Activated T-cell treated with anti-CD3 and anti-CD28 coated beads for 1 hour (primary cell): ENCODE measurements around the gene LCT.
"Not testable (repeated sequence)": the region's sequence is repeated elsewhere in the genome, so short reads cannot be mapped to it uniquely, and the experiment has no call there.

Experiments
- DNase-seq: peaks from one replicate; pipeline ENCODE4 v3.0.0-alpha.2; 2020; ENCODE audit warnings: low read depth

Gene LCT

DNA sequence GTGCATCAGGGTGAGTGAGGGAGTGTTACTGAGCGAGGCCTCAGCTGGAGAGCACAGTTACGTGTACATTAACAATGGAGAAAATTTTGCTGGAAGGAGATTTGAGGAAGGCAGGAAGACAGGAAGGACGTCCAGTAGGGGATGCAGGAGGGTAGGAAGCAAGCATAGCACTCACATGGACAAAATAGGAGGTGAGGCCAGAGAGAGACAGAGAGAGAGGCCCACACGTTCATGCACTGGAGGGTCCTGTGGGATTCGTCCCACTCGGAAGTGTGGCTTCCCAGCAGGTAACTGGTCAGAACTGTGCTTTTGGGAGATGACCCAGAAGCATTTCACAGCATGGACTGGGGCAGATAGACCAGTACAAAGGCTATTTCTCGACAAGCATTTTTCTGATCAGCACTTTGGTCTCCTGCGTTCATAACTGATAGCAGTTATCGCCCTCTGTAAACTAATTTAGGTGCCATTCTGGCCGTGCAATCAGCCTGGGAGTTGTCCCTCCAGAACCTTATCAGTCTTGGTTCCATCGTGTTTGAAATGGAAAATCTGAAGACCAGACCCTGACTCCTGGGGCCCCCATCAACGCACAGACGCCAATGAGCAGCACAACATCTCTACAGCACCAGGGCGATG is 5.7 kb downstream of the LCT start:
- no peak for DNase-seq

GRCh38 chr2:135829378-135830135 is 7.4 kb downstream of the LCT start:
- no peak for DNase-seq

- DNase-seq, result no peak
Observed at GRCh38 chr2:135826544-135826943, 10.4 kb downstream of the LCT start.

DNA sequence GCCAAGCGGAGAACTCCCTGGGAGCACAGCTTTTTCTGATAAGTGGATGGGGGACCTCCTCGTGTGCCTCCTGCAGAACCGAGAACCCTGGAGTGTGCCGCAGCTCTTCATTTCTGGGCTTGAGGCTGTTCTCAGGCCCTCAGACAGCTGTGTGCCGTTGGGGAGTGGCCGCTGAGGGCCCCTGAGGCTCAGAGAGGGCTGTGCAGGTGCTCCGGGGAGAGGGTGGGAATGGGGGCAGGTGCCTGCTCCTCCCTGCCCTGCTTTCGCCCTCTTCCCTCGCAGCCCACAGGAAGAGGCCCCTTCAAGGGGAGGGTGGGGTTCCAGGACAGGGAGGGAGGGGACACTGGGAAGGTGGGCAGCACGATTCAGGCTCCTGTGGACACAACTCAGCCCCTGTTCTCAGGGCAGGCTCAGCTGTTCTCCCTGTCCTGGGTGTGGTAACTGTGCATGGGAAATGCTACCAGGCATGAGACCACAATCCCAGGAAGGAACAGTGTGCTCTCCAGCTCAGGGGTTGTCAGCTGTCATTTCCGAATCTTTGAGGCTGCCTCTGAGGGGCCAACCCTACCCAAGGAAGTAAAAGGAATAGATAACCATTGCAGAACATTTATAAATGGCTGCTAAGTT is 11.3 kb downstream of the LCT start:
- no peak for DNase-seq

- no peak for DNase-seq
Observed at GRCh38 chr2:135825131-135825530, 11.9 kb downstream of the LCT start.

DNA sequence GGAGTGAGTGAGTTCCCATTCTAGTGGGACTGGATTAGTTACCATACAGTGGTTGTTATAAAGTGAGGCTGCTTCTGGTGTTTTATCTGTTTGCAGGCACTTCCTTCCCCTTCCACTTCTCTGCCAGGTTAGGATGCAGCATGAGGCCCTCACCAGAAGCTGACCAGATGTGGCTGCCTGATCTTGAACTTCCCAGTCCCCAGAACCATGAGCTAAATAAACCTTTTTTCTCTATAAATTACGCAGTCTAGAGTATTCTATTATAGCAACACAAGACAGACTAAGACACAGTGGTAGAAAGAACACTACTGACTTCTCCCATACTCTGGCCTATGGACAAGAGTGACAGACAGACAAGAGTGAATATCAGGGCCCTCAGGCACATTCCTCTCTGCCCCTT is 14.1 kb downstream of the LCT start:
- no peak for DNase-seq

GRCh38 chr2:135821190-135821589 is 15.8 kb downstream of the LCT start:
- no peak for DNase-seq

DNA sequence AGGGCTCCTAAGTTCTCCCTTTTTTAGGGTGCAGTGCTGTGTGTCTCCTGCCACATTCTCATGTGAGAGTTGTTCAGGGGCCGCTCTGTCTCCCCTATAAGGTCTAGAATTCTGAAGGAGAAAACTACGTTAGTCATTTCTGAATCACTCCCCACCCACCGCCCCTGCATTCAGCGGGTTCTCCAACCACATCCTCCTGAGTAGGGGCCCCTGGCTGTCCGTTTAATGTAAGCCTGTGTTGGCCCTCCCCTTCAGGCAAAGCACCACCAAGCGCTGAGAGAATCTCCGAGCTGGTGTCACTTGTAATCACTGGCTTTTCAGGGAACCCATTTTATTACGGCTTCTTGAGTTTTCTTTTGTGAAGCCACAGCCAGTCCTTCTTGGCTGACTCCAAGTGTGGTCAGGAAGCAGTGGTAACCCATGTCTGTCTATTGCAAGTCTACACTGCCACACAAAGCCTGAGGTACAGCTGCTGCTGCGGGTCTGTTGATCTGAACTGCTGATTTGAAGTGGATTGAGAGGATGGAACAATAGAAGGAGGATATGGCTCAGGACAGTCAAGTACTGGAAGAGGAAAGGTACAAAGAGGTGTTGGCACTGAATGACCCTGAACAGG is 16.9 kb downstream of the LCT start:
- DNase-seq, result peak; percentile 48

- no peak for DNase-seq
Observed at GRCh38 chr2:135818937-135819610, 17.9 kb downstream of the LCT start.

GRCh38 chr2:135817951-135818350 is 19.0 kb downstream of the LCT start:
- DNase-seq, result no peak

DNA sequence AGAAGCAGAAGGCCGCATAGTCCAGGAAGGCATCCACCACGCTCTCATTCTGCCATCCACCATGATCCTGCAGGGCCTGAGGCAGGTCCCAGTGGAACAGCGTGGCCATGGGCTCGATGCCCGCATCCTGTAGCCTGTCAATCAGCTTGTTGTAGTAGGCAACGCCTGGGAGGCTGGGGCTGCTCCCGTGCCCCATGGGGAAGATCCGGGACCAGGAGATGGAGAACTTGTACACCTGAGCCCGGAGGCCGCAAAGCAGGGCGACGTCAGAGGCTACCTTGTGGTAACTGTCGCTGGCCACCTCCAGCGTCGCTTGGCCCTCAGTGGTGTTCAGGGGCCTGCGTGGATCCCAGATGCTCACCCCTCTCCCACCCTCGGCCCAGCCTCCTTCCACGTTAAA is 19.5 kb downstream of the LCT start:
- no peak for DNase-seq

GRCh38 chr2:135815269-135815668 is 21.7 kb downstream of the LCT start:
- no peak for DNase-seq

DNA sequence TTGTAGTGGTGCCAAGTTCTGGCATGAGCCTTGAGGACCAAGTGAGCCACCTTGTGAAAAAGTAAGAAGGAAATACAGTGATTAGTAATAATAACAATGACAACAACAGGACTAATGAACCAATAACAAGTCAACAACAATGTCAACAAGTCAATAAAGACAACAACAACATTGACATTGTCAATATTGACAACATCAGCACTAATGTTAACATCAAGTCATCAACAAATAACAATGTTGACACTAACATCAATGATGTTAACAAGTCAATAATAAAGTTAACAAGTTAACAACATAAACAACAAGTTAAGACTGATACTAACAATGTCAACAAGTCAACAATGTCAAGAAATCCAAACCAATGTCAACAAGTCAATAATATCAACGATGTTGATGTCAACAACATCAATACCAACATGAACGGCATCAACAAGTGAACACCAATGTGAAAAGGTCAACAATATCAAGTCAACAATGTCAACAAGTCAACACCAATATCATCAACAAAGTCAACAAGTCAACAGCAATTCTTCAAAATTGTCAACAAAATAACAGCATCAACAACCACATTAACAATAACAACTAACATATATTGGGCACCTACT is 24.0 kb downstream of the LCT start:
- no peak for DNase-seq

GRCh38 chr2:135807874-135808273 is 29.1 kb downstream of the LCT start:
- not testable (repeated sequence) for DNase-seq

DNA sequence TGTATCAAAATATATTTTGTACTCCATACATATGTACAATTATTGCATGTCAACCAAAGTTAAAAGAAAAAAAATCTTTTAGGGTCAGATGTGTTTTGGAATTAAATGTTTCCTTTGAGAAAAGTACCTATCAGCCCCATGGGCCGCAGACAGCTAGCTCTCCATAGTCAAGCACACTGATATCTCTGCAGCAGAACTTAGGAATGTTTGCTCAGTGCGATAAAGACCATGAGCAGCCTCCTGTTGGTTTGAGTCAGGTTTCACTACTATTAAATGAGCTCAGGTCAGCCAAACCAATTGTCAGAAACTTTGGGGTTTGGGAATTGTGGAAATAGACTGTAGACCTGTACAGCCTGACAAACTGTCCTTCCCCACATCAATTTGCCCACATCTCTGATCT is 33.7 kb downstream of the LCT start:
- no peak for DNase-seq

DNA sequence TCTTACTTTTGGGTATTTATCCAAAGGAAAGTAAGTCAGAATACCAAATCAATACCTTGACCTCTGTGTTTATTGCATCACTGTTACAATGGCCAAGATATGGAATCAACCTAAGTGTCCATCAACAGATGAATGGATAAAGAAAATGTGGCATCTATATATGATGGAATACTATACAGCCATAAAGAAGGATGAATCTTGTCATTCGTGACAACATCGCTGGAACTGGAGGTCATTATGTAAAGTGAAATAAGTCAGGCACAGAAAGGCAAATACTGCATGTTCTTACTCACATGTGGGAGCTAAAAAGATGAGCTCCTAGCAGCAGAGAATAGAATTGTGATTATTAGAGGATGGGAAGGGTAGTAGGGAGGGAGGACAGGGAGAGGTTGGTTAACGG is 34.6 kb downstream of the LCT start:
- DNase-seq, result no peak

DNA sequence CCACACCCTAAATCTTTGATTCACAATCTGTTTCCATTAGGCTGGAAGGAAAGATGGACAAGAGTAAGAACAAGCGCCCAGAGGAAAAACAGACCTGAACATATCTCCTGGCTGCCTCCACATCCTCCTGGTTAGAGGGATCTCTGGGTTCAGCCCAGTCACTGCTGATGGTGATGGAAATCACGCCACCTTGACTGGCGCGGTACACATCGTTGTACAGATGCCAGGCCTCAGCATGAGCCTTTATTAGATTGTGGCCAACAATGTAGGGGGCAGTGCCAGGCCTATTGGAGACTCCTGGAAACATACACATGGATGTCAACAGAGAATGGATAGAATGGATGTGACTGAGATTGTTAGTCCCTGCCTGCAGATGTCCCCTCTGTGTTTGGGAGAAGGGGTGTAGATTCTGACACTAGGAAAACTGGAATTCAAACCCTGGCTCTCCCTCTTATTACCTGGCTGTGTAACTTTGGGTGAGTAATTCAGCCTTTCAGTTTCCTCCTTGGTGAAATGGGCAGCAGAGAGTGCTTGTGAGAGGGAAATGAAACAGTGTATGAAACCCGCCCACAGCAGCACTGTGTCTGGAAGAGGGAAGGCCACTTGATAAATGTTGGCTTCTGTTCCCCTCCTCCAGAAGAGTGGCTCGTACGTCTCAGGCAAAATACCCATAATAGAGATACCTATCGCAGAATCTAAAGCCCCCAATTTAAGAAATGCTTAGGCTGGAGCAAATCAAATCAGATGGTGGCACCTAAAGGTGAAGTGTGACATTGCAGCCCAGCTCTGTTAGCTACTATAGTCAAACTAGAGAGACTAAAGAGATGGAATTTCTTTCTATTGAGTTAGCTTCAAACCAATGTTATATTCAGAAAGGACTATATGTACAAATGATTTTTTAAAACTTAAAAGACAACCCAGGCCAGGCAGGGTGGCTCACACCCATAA is 36.2 kb downstream of the LCT start:
- DNase-seq, result no peak

DNA sequence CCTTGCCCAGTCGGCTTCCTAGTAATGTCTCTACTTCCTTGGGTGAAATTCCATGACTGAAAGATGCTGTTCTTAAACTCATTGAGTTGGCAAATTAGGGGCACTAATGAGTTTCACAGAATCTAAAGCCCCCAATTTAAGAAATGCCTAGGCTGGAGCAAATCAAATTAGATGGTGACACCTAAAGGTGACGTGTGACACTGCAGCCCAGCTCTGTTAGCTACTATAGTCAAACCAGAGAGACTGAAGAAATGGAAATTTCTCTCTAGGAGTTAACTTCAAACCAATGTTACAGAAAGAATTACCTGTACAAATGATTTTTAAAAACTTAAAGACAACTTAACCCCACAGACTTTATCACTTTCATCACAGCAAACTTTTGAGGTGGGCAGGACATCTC is 37.2 kb downstream of the LCT start:
- no peak for DNase-seq

- no peak for DNase-seq
Observed at GRCh38 chr2:135798762-135799161, 38.2 kb downstream of the LCT start.

- no peak for DNase-seq
Observed at GRCh38 chr2:135798275-135798705, 38.7 kb downstream of the LCT start.
